AG04450 (cell line): ENCODE data around the gene RAB8A. TPM values are rescaled to one million over a fixed set of nuclear protein-coding genes. Genes with fewer than 3 reads are reported as not detected.
"Not testable (repeated sequence)": the region's sequence is repeated elsewhere in the genome, so short reads cannot be mapped to it uniquely, and the experiment has no call there.

ENCODE experiments used
- CTCF ChIA-PET: fragments of 300-600, 350-600 bp; formaldehyde crosslinking; extraction: SDS; loops from one replicate; lab custom pipeline; 2022; ENCODE audit warnings: antibody characterized with exemption, inconsistent platforms; lab: Charles Lee
- POLR2A ChIA-PET: fragments of 350-600 bp; formaldehyde crosslinking; extraction: SDS; loops from one replicate; lab custom pipeline; 2021; ENCODE audit warnings: antibody characterized with exemption, inconsistent platforms; lab: Yijun Ruan, JAX
- DNase-seq: peaks from one replicate; pipeline ENCODE4 v3.0.0-alpha.2; 2011; ENCODE audit warnings: low read depth, low spot score
- H3K27ac ChIP-seq: one replicate; pipeline ENCODE4 v1.5.1; 2012; ENCODE audit warnings: low read depth, low read length, control low read depth
- H3K27me3 ChIP-seq: one replicate; pipeline ENCODE4 v1.6.0; 2012; ENCODE audit warnings: low read length; ENCODE audit not compliant: control insufficient read depth, insufficient read depth
- H3K4me3 ChIP-seq: 2 replicates; pipeline ENCODE4 v1.5.1; 2011; ENCODE audit warnings: mild to moderate bottlenecking, low read depth, low read length, control low read depth
- H3K9me3 ChIP-seq: 2 replicates; pipeline ENCODE4 v1.5.1; 2012; ENCODE audit warnings: low read length; ENCODE audit not compliant: control insufficient read depth, insufficient read depth
- CTCF ChIP-seq: IDR thresholded peaks from 2 replicates; pipeline ENCODE4 v1.5.1; 2011; ENCODE audit warnings: low read depth, low read length, control low read depth, inconsistent platforms
- polyA plus RNA-seq: library from polyadenylated mRNA; depleted of rRNA; stranded (reverse); fragments of >200 nt; gene quantifications from 2 replicates; pipeline ENCODE4 v1.2.3, GENCODE V29; 2011

RAB8A gene
- polyA plus RNA-seq, 1 experiment: 109 TPM

GRCh38 chr19:16098821-16099220 lies 12.9 kb upstream of the RAB8A start:
- Histone ChIP-seq H3K9me3 (no peaks in the 10 kb centered on the region), H3K27me3 (no peaks in the 10 kb centered on the region), H3K27ac (no peak overlapping the region), H3K4me3 (no peak overlapping the region)
- CTCF ChIA-PET: interaction anchor here (4.7 kb wide), 1 partner anchor 12 kb away, joined by 26 read pairs; the partner anchor contains the start of gene RAB8A
- POLR2A ChIA-PET: no interaction called here
- no peak for DNase-seq
- no peak for TF ChIP-seq CTCF

GRCh38 chr19:16099314-16099965 lies 12.2 kb upstream of the RAB8A start:
- POLR2A ChIA-PET: interaction anchor here (1.1 kb wide), 1 partner anchor 21 kb away, joined by 3 read pairs; no protein-coding TSS in a partner anchor
- not testable (repeated sequence) for H3K9me3 ChIP-seq, H3K27me3 ChIP-seq, H3K27ac ChIP-seq, H3K4me3 ChIP-seq, DNase-seq
- CTCF ChIA-PET: interaction anchor here (0.6 to 4.7 kb wide), 2 partner anchors 12 to 54 kb away, joined by 4 to 26 read pairs; partner anchors contain the start of gene RAB8A

- Histone ChIP-seq H3K27me3 (no peaks in the 10 kb centered on the region), H3K4me3 (no peak overlapping the region), H3K9me3 (no peaks in the 10 kb centered on the region), H3K27ac (no peak overlapping the region)
- ChIA-PET POLR2A (interaction anchor here (0.6 to 1.0 kb wide), 2 partner anchors 10 to 191 kb away, joined by 3 to 5 read pairs; no protein-coding TSS in a partner anchor), CTCF (no interaction called here)
- DNase-seq: no peak
- no peak for TF ChIP-seq CTCF
These were observed 11.2 kb upstream of the RAB8A start for GRCh38 chr19:16100524-16100923.

- no peaks in the 10 kb centered on the region for H3K27me3 ChIP-seq
- H3K27ac ChIP-seq: no peak overlapping the region
- no peaks in the 10 kb centered on the region for H3K9me3 ChIP-seq
- no peak overlapping the region for H3K4me3 ChIP-seq
- ChIA-PET POLR2A (interaction anchor here (0.6 to 2.0 kb wide), 3 partner anchors 10 to 67 kb away, joined by 3 to 8 read pairs (median 5); no protein-coding TSS in a partner anchor), CTCF (no interaction called here)
- DNase-seq: no peak
- TF ChIP-seq CTCF: no peak
These were observed 7.0 kb upstream of the RAB8A start for GRCh38 chr19:16104722-16105121.

- H3K4me3 ChIP-seq: no peak overlapping the region
- no peak for TF ChIP-seq CTCF
- no peaks in the 10 kb centered on the region for H3K27me3 ChIP-seq
- H3K27ac ChIP-seq: no peak overlapping the region
- DNase-seq: no peak
- peaks cover 3% of the 10 kb centered on the region; the same call in 1 of the 2 replicates for H3K9me3 ChIP-seq
- POLR2A ChIA-PET: interaction anchor here (0.5 kb wide), 1 partner anchor 21 kb away, joined by 4 read pairs; no protein-coding TSS in a partner anchor
- CTCF ChIA-PET: no interaction called here
These were observed 5.6 kb upstream of the RAB8A start for GRCh38 chr19:16106121-16106520.
